ENCODE data around the gene XYLT1. TPM values are rescaled to one million over a fixed set of nuclear protein-coding genes. Genes with fewer than 3 reads are reported as not detected.
"Not testable (repeated sequence)": the region's sequence is repeated elsewhere in the genome, so short reads cannot be mapped to it uniquely, and the experiment has no call there.

The XYLT1 gene
- 1.8 TPM for total RNA-seq
- long read RNA-seq = 0 reads

- DNase-seq (ENCODE audit: missing footprints) (peak; percentile 74), ATAC-seq (peak; percentile 86)
- intact Hi-C loops (cut with DNase I) = no loop called here
Observed at GRCh38 chr16:17470908-17471718, at the start of gene XYLT1. XYLT1 (minus strand) TSS chr16:17470960; CDS start chr16:17470796, 164 bp downstream.

GRCh38 chr16:17520111-17520510 is 49.4 kb upstream of the XYLT1 start:
- ATAC-seq (no peak), DNase-seq (ENCODE audit: missing footprints) (no peak)
- intact Hi-C loops (cut with DNase I) = no loop called here

GRCh38 chr16:17519101-17519955 is 48.6 kb upstream of the XYLT1 start:
- DNase-seq (ENCODE audit: missing footprints) (no peak), ATAC-seq (no peak)
- intact Hi-C loops (cut with DNase I) = no loop called here

- DNase-seq (ENCODE audit: missing footprints) (no peak), ATAC-seq (no peak)
- intact Hi-C loops (cut with DNase I) = no loop called here
Observed at GRCh38 chr16:17518441-17518840, 47.7 kb upstream of the XYLT1 start.

GRCh38 chr16:17515421-17516210 is 44.9 kb upstream of the XYLT1 start:
- no peak for DNase-seq (ENCODE audit: missing footprints)
- intact Hi-C loops (cut with DNase I) = no loop called here
- ATAC-seq = no peak

- ATAC-seq (no peak), DNase-seq (ENCODE audit: missing footprints) (no peak)
- intact Hi-C loops (cut with DNase I) = no loop called here
Observed at GRCh38 chr16:17512636-17513220, 42.0 kb upstream of the XYLT1 start.

GRCh38 chr16:17511340-17511739 is 40.6 kb upstream of the XYLT1 start:
- intact Hi-C loops (cut with DNase I) = no loop called here
- DNase-seq (ENCODE audit: missing footprints) = no peak

GRCh38 chr16:17510567-17510966 is 39.8 kb upstream of the XYLT1 start:
- ATAC-seq (no peak), DNase-seq (ENCODE audit: missing footprints) (no peak)
- intact Hi-C loops (cut with DNase I) = no loop called here

More at GRCh38 chr16:17511340-17511739, 40.6 kb upstream of the XYLT1 start:
- peak; percentile 85 for ATAC-seq

- intact Hi-C loops (cut with DNase I) = no loop called here
- no peak for DNase-seq (ENCODE audit: missing footprints)
- no peak for ATAC-seq
Observed at GRCh38 chr16:17509194-17509593, 38.4 kb upstream of the XYLT1 start.

GRCh38 chr16:17508303-17508702 is 37.5 kb upstream of the XYLT1 start:
- intact Hi-C loops (cut with DNase I) = no loop called here
- ATAC-seq (no peak), DNase-seq (ENCODE audit: missing footprints) (no peak)

- ATAC-seq; intact Hi-C loops (cut with DNase I): not testable (repeated sequence)
Observed at GRCh38 chr16:17507516-17507915, 36.8 kb upstream of the XYLT1 start.

GRCh38 chr16:17505828-17506227 is 35.1 kb upstream of the XYLT1 start:
- intact Hi-C loops (cut with DNase I); ATAC-seq; DNase-seq (ENCODE audit: missing footprints): not testable (repeated sequence)

More at GRCh38 chr16:17507516-17507915, 36.8 kb upstream of the XYLT1 start:
- DNase-seq (ENCODE audit: missing footprints) = not testable (repeated sequence)

GRCh38 chr16:17504050-17504449 is 33.3 kb upstream of the XYLT1 start:
- ATAC-seq = no peak
- intact Hi-C loops (cut with DNase I) = no loop called here
- no peak for DNase-seq (ENCODE audit: missing footprints)

GRCh38 chr16:17503331-17503730 is 32.6 kb upstream of the XYLT1 start:
- ATAC-seq = no peak
- intact Hi-C loops (cut with DNase I) = no loop called here

GRCh38 chr16:17501321-17501720 is 30.6 kb upstream of the XYLT1 start:
- intact Hi-C loops (cut with DNase I) = no loop called here
- ATAC-seq = no peak
- DNase-seq (ENCODE audit: missing footprints) = no peak

More at GRCh38 chr16:17503331-17503730, 32.6 kb upstream of the XYLT1 start:
- no peak for DNase-seq (ENCODE audit: missing footprints)

- DNase-seq (ENCODE audit: missing footprints) (no peak), ATAC-seq (no peak)
- intact Hi-C loops (cut with DNase I) = no loop called here
Observed at GRCh38 chr16:17499223-17499902, 28.6 kb upstream of the XYLT1 start.

GRCh38 chr16:17497648-17498047 is 26.9 kb upstream of the XYLT1 start:
- DNase-seq (ENCODE audit: missing footprints) (no peak), ATAC-seq (no peak)
- intact Hi-C loops (cut with DNase I) = no loop called here

GRCh38 chr16:17496891-17497290 is 26.1 kb upstream of the XYLT1 start:
- ATAC-seq = no peak
- no peak for DNase-seq (ENCODE audit: missing footprints)
- intact Hi-C loops (cut with DNase I) = no loop called here
